Measurements from ENCODE around the gene CARMIL3. TPM values are rescaled to one million over a fixed set of nuclear protein-coding genes. Genes with fewer than 3 reads are reported as not detected.

The CARMIL3 gene
- total and polyA plus RNA-seq, 2 of the 8 experiments (the other 6 are each of a cell fraction or from before 2014, with no cell fraction given): 6.0 to 9.0 TPM

- H4K8ac ChIP-seq (ENCODE audit: extremely low read depth, insufficient read depth, low read length): no peak overlapping the region
- H2AFZ ChIP-seq (ENCODE audit: low read length): no peak overlapping the region
- no peak overlapping the region for H3K23ac ChIP-seq (ENCODE audit: insufficient read length)
- no peak overlapping the region for H2BK15ac ChIP-seq (ENCODE audit: low read length)
- no peak overlapping the region for H2BK12ac ChIP-seq (ENCODE audit: low read depth, low read length)
- WGBS, 2 experiments (ENCODE audit: extremely low coverage in 1 of 2, insufficient coverage in 1 of 2, insufficient read length in 1 of 2, insufficient replicate concordance in 2 of 2, low coverage in 1 of 2, low lambda C conversion rate in 2 of 2, missing lambda C conversion rate in 1 of 2): 92% methylated on average over 8 of the region's 8 CpGs; no CpG with 5 or more reads in 1 of the 2 experiments
- POLR2A ChIA-PET (ENCODE audit: partially characterized antibody): interaction anchor here (1.2 to 6.5 kb wide), 12 partner anchors 12 to 131 kb away, joined by 3 to 97 read pairs (median 5); partner anchors contain the start of genes DCAF11, EMC9, NRL and PCK2
- H3K23me2 ChIP-seq (ENCODE audit: low read depth, low read length): peaks cover 4% of the 10 kb centered on the region
- H3K79me2 ChIP-seq (ENCODE audit: control insufficient read depth in 1 of 2, insufficient read depth in 2 of 2, low read length in 2 of 2): no peaks in the 10 kb centered on the region
- DNase-seq (ENCODE audit: low read depth in 1 of 2, low spot score in 2 of 2) (no peak), FAIRE-seq (no peak)
- H3K79me1 ChIP-seq (ENCODE audit: low read depth, low read length): no peaks in the 10 kb centered on the region
- H2AK5ac ChIP-seq (ENCODE audit: low read depth, low read length): no peak overlapping the region
- H4K5ac ChIP-seq (ENCODE audit: insufficient read length, low read depth, low read length): no peak overlapping the region
- TF ChIP-seq RNF2 (IDR thresholded peaks at IDR 0.05; ENCODE audit: borderline replicate concordance, low read depth, low read length, missing control alignments, poor library complexity, severe bottlenecking) (no peak), TBP (IDR thresholded peaks at IDR 0.05; ENCODE audit: low read depth, low read length) (no peak), GABPA (IDR thresholded peaks at IDR 0.05; ENCODE audit: borderline replicate concordance, insufficient read depth, low read length) (no peak), CTCF (IDR thresholded peaks at IDR 0.05; ENCODE audit: control extremely low read depth in 1 of 3, insufficient read depth in 1 of 3, low read depth in 1 of 3, low read length in 3 of 3) (no peak), JUN (IDR thresholded peaks at IDR 0.05; ENCODE audit: low read depth, low read length) (no peak), RXRA (IDR thresholded peaks at IDR 0.05; ENCODE audit: insufficient read depth, low read depth, low read length) (no peak), RFX5 (IDR thresholded peaks at IDR 0.05; ENCODE audit: borderline replicate concordance, low read depth, low read length) (no peak), NRF1 (IDR thresholded peaks at IDR 0.05; ENCODE audit: low read depth, low read length) (no peak), SIRT6 (IDR thresholded peaks at IDR 0.05; ENCODE audit: low read length) (no peak), POU5F1 (IDR thresholded peaks at IDR 0.05; ENCODE audit: low read depth, low read length) (no peak)
- no peak overlapping the region for H3K27ac ChIP-seq (ENCODE audit: low read depth, low read length)
- H2BK5ac ChIP-seq (ENCODE audit: low read depth, low read length): no peak overlapping the region; the same call in 1 of the 2 replicates
- H3K14ac ChIP-seq (ENCODE audit: insufficient read length): no peak overlapping the region
- H3K18ac ChIP-seq (ENCODE audit: extremely low read depth, low read length): no peak overlapping the region
- CTCF ChIA-PET (ENCODE audit: partially characterized antibody): interaction anchor here (0.7 to 9.6 kb wide), 22 partner anchors 8 to 468 kb away, joined by 3 to 234 read pairs (median 12); partner anchors contain the start of genes DCAF11, EMC9, IRF9 and NRL
- H3K27me3 ChIP-seq (replicated peaks in 1 of 4; ENCODE audit: control insufficient read depth in 3 of 4, extremely low read depth in 1 of 4, insufficient read depth in 3 of 4, low read length in 3 of 4): no peaks in the 10 kb centered on the region
- peaks cover 0 to 7% (median 4%) of the 10 kb centered on the region in 4 experiments; a peak in 5 of 7 replicates for H3K4me1 ChIP-seq (replicated peaks in 1 of 4; ENCODE audit: control insufficient read depth in 3 of 4, insufficient read depth in 4 of 4, low read length in 3 of 4)
- H3K4ac ChIP-seq (replicated peaks; ENCODE audit: insufficient read length, low read depth, low read length): no peak overlapping the region
- H3K56ac ChIP-seq (replicated peaks; ENCODE audit: insufficient read length, low read depth, low read length): no peak overlapping the region
- peaks cover 2% of the 10 kb centered on the region in 2 experiments for H4K20me1 ChIP-seq (replicated peaks in 1 of 2; ENCODE audit: control insufficient read depth in 1 of 2, insufficient read depth in 2 of 2, low read length in 2 of 2)
- no peak overlapping the region for H2BK20ac ChIP-seq (ENCODE audit: low read length)
- no peaks in the 10 kb centered on the region; a peak in 1 of 8 replicates for H3K36me3 ChIP-seq (ENCODE audit: control insufficient read depth in 2 of 4, insufficient read depth in 4 of 4, low read length in 3 of 4)
- no peaks in the 10 kb centered on the region for H3K9me3 ChIP-seq (ENCODE audit: insufficient read depth in 2 of 2, low read depth in 1 of 2, low read length in 1 of 2)
- H3K9ac ChIP-seq (replicated peaks in 1 of 4; ENCODE audit: extremely low read depth in 1 of 4, low read depth in 3 of 4, low read length in 3 of 4): no peak overlapping the region
- H4K91ac ChIP-seq (replicated peaks; ENCODE audit: insufficient read length, low read length): no peak overlapping the region
- H3K4me2 ChIP-seq (ENCODE audit: insufficient read depth in 1 of 2, low read depth in 2 of 2, low read length in 2 of 2): no peak overlapping the region
- H2BK120ac ChIP-seq (replicated peaks; ENCODE audit: low read depth, low read length): no peak overlapping the region
- no peak overlapping the region for H3K4me3 ChIP-seq (ENCODE audit: extremely low read depth in 1 of 4, insufficient read depth in 2 of 4, low read depth in 3 of 4, low read length in 4 of 4)
Measured at GRCh38 chr14:24056800-24057184, 5.0 kb downstream of the CARMIL3 start.

Data from H1 (cell line).